HS-5 (cell line): ENCODE measurements around the gene DOCK1.

ENCODE experiments used
- DNase-seq: peaks from one replicate; pipeline ENCODE4 v3.0.0-alpha.2; 2012; ENCODE audit warnings: low read depth

Gene DOCK1

DNA sequence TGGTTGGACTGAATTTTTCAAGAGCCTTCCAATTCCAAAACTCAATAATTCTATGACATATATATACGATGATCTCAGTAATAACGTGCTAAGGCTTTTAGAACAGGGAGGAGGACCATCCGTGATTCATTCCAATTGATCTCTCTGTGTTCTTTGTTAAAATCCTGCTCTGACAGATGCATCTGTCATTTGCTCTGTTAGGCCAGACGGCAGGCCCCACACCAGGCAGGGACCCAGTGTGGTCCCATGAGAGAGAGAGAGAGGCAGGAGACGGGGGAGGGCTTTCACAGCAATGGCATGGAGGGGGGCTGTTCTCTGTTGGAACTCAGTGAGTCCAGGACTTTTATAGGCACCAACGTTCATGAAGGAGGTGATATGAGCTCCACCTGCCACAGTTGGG, 451.1 kb downstream of the DOCK1 start:
- DNase-seq = no peak

GRCh38 chr10:127357265-127357664, 452.0 kb downstream of the DOCK1 start:
- no peak for DNase-seq

GRCh38 chr10:127358337-127358736, 453.1 kb downstream of the DOCK1 start:
- DNase-seq = no peak

DNA sequence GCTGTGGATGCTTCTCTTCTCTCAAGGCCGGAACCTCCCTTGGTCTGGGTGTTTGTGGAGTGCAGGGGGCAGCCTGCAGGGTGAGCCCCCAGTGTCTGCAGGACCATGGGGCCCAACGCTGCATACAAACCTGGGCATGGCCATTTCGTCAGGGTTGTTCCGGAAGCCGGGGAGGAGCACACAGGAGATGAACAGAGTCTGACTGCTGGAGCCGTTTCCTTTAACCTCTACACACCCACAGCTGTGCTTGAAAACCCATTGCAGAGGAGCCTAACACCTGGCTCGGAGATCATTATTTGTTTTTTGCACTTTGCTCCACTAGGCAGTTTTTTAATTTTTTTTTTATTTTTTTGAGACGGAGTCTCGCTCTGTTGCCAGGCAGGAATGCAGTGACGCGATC, 458.8 kb downstream of the DOCK1 start:
- no peak for DNase-seq

GRCh38 chr10:127368101-127368500, 462.9 kb downstream of the DOCK1 start:
- DNase-seq = no peak

DNA sequence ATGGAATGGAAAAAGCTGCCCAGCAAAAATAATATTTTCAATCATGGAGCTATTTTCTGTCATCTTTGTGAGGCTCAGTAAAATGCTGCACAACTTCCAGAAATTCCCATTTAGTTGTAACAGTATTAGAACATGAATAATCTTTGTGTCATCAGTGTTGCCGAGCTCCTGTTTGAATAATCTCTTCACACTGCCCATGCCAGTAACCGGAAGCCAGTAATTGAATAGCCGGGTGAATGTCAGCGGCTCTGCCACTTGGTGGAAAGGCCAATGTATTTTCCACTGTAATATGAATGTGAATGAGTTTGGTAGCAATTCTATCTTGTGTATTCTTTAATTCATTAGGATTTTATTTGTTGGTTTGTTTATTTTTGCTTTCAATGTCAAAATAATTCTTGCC, 463.7 kb downstream of the DOCK1 start:
- no peak for DNase-seq

DNA sequence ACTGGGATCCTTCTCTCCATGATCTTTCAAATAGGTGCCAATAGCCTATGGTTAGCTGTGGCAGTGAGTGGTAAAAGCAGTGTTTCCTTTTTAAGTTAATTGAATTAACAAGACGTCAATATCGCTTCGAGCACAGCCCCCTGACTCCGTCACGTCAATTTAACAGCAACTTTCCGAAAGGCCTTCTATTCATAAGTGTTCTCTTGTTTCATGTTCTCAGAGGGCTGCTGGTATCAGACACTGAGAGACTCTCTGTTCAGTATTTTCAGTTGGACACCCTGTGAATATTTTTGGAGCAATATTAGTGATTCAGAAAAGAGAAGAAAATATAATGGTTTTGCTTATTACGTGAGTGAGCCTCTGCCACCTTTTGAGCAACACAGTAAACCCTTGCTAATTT, 465.4 kb downstream of the DOCK1 start:
- DNase-seq = no peak

- DNase-seq = no peak
These were observed 467.1 kb downstream of the DOCK1 start for GRCh38 chr10:127372361-127372760.

- no peak for DNase-seq
These were observed 468.9 kb downstream of the DOCK1 start for GRCh38 chr10:127374074-127374680.

DNA sequence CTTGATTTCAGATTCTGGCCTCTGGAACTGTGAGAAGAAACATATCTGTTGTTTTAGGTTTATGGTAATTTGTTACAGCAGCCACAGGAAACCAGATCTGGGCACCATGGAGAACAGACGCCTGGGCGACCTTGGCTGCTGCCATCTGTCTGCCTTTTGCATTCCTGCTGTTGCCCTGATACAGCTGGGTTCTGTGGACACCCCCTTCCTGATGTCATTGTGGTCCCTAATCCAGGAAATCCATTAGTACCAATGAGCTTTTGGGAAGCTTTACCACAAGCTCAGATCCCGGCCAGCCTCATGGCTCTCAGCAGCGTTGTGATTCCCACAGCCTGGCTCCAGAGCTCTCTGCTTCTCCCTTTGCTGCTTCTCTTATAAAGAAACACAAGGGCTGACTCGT, 469.7 kb downstream of the DOCK1 start:
- no peak for DNase-seq

GRCh38 chr10:127375461-127375860, 470.2 kb downstream of the DOCK1 start:
- DNase-seq = no peak

GRCh38 chr10:127376071-127376470, 470.8 kb downstream of the DOCK1 start:
- no peak for DNase-seq

- DNase-seq = no peak
These were observed 473.4 kb downstream of the DOCK1 start for GRCh38 chr10:127378628-127379027.

DNA sequence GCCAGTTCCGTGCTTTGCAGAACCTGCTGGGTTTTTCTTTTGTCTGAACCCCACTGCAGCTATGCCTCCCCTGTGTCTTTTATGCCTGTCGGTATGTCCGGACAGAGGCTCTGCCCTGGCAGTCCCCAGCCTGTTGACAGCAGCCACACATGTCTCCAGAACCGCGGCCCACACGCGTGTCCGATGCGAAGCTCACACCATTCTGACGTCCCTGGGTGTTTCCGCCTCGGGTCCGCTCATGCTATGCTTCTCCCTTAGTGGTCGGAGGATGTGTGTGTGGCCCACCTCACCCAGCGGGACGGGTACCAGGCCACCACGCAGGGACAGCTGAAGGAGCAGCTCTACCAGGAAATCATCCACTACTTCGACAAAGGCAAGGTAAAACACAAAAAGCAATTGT, 479.3 kb downstream of the DOCK1 start:
- no peak for DNase-seq

- no peak for DNase-seq
These were observed 479.8 kb downstream of the DOCK1 start for GRCh38 chr10:127385066-127385465.

DNA sequence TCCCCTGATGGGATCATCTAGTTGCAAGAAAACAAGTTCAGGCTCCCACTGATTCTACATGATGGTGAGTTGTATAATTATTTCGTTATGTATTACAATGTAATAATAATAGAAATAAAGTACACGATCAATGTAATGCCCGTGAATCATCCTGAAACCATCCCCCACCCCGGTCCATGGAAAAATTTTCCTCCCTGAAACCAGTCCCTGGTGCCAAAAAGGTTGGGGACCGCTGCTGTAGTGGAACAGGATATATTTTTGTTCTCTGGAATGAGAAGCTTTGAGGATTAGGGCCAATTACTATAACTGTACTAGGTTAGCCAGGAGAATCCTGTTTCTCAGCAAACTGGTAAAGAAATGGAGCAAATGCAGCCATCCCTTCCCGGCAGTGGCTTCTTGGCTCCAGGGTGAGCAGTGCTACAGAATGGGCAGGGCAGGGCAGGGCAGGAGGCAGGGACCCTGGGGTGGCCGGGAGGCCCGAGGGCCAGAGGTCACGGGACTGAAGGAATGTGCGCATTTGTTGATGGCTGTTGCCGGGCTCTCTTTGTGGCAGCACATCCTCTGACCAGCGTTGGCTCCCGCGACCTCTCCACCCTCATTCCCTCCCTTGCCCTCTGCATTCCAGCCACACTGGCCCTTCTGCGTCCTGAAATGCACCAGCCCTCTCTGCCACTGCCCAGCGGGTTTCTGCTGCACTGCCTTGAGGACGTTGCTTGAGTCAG, 481.5 kb downstream of the DOCK1 start:
- DNase-seq = no peak

GRCh38 chr10:127391875-127392274, 486.6 kb downstream of the DOCK1 start:
- DNase-seq = no peak

- DNase-seq = no peak
These were observed 487.4 kb downstream of the DOCK1 start for GRCh38 chr10:127392351-127393235.

- DNase-seq = peak; percentile 18
These were observed 493.1 kb downstream of the DOCK1 start for GRCh38 chr10:127398140-127398970.

DNA sequence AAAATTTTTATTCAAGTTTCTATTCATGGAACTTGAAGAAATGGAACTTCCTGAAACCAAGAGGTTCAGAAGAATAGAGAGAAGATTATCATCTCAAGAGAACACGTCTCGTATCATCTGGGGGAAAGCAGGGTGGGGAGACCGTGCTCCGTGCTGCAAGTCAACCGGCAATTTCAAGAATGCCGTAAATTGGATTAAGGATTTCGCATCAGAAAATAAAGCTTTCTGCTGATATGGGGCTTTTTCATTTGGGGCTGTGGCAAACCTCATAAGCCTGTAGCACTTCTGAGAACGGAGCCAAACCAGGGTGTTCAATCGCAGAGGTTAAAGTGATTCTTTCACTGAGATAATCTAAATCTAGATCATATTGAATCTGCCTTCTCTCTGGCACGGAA, 493.7 kb downstream of the DOCK1 start:
- no peak for DNase-seq

- DNase-seq = no peak
These were observed 494.4 kb downstream of the DOCK1 start for GRCh38 chr10:127399668-127400067.

GRCh38 chr10:127400216-127400615, 495.0 kb downstream of the DOCK1 start:
- no peak for DNase-seq
